Measurements from ENCODE around the gene MAML3.

MAML3 gene

GRCh38 chr4:140153718-140154571 is at the start of gene MAML3:
Gene MAML3, minus strand, starts transcription at chr4:140154184. Its CDS starts 857 bp downstream, at chr4:140153327.
- DNase-seq (ENCODE audit: low read depth, low spot score) = peak; percentile 44

- DNase-seq (ENCODE audit: low read depth, low spot score) = no peak
Observed at GRCh38 chr4:140198942-140199341, 45.0 kb upstream of the MAML3 start.

GRCh38 chr4:140195806-140196205 is 41.8 kb upstream of the MAML3 start:
- DNase-seq (ENCODE audit: low read depth, low spot score) = no peak

DNA sequence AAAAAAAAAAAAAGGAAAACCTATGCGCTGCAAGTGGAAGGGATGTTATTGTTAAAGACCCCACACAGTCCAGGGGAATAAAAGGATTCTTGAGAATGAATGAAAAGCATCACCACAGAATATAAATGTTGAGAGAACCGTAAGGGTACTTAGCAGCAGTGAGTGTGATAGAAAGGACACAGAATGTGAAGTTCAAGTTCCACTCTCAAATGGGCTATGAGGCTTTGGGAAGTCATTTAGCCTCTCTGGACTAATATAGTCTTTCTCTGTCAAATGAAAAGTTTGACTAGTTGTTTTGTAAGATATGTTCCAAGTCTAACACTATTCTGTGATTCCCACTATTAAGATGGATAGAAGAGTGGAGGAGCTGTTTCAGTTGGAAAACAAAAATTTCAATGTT is 35.8 kb upstream of the MAML3 start:
- DNase-seq (ENCODE audit: low read depth, low spot score) = no peak

DNA sequence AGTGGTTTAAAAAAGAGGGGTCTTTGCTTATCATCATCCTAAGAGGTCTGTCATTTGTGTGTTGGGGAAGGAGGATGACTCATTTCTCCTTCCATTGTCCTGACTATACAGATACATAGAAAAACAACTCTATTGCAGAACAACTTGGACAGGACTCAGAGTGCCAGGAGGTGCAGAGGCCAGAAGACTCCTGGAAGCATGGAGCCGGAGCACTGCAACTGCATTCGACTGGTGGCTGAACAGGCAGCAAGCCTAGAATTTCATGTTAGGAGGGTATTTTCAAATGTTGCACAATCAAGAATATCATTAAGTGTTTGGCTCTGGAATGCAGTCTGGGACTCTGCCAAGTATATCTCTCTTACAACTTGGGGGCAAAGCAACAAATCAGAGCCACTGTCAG is 35.0 kb upstream of the MAML3 start:
- no peak for DNase-seq (ENCODE audit: low read depth, low spot score)

DNA sequence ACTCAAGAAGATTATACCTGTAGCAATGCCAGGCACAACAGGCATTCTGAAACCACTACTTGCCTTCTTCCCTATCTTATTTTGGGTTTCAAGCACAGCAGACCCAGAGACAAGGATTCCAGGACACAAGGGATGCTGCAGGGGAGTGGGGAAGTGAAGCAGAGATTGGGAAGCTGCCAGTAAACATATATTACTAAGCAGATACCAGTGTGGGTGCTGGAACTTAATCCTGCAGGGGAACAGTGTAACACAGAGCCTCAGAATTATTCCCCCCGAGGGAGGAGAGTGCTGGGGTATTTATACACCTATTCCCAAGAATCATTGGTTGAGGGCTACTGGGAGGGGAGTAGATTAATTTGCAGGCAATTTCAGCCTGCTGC is 33.3 kb upstream of the MAML3 start:
- no peak for DNase-seq (ENCODE audit: low read depth, low spot score)

- no peak for DNase-seq (ENCODE audit: low read depth, low spot score)
Observed at GRCh38 chr4:140186651-140187315, 32.8 kb upstream of the MAML3 start.

- no peak for DNase-seq (ENCODE audit: low read depth, low spot score)
Observed at GRCh38 chr4:140186082-140186438, 32.1 kb upstream of the MAML3 start.

GRCh38 chr4:140185412-140186081 is 31.6 kb upstream of the MAML3 start:
- DNase-seq (ENCODE audit: low read depth, low spot score) = no peak

DNA sequence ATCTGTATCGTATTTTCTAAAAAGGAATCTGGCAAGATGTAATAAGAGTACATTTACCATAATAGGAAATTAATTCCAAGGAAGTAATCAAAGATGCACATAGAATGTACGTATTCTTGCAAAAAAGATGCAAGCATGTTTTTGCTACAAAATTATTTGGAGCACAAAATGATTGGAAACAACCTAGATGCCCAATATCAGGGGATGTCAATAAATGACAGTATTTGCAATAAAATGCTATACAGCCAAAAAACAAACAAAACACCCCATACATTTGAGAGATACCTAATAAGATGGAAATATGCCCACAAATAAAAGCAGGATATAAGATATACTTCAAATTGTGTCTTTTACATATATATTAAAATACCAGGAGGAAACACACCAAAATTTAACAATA is 29.3 kb upstream of the MAML3 start:
- DNase-seq (ENCODE audit: low read depth, low spot score) = no peak

DNA sequence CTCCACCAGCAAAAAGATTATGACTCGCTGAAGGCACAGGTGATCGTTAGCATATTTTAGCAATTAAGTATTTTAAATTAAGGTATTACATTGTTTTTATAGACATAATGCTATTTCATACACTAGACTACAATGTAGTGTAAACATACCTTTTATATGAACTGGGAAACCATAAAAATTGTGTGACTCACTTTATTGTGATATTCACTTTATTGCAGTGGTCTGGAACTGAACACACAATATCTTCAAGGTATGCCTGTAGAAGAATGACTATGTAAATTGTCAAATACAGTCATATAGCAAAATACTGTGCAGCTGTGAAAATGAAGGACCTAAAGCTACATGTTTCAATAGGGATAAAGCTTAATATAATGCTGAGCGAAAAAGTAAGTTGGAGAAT is 26.6 kb upstream of the MAML3 start:
- DNase-seq (ENCODE audit: low read depth, low spot score) = no peak

- no peak for DNase-seq (ENCODE audit: low read depth, low spot score)
Observed at GRCh38 chr4:140176735-140177134, 22.8 kb upstream of the MAML3 start.

- DNase-seq (ENCODE audit: low read depth, low spot score) = no peak
Observed at GRCh38 chr4:140174543-140174942, 20.6 kb upstream of the MAML3 start.

DNA sequence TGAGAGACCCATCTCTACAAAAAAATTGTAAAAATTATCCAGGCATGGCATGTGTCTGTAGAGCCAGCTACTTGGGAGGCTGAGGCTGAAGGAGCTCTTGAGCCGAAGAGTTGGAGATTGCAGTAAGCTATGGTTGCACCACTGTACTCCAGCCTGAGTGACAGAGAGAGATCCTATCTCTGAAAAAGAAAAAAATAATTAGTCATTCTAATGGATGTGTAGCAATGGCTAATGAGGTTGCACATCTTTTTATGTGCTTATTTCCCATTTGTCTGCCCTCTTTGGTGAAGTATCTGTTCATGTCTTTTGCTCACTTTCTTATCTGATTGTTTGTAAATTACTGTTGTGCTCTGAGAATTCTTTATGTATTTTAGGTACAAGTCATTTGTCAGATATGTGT is 19.0 kb upstream of the MAML3 start:
- DNase-seq (ENCODE audit: low read depth, low spot score) = no peak

- no peak for DNase-seq (ENCODE audit: low read depth, low spot score)
Observed at GRCh38 chr4:140170299-140170698, 16.3 kb upstream of the MAML3 start.

GRCh38 chr4:140168936-140169335 is 15.0 kb upstream of the MAML3 start:
- no peak for DNase-seq (ENCODE audit: low read depth, low spot score)

GRCh38 chr4:140168474-140168873 is 14.5 kb upstream of the MAML3 start:
- no peak for DNase-seq (ENCODE audit: low read depth, low spot score)

- DNase-seq (ENCODE audit: low read depth, low spot score) = no peak
Observed at GRCh38 chr4:140163029-140163810, 9.2 kb upstream of the MAML3 start.

GRCh38 chr4:140162596-140162995 is 8.6 kb upstream of the MAML3 start:
- no peak for DNase-seq (ENCODE audit: low read depth, low spot score)

DNA sequence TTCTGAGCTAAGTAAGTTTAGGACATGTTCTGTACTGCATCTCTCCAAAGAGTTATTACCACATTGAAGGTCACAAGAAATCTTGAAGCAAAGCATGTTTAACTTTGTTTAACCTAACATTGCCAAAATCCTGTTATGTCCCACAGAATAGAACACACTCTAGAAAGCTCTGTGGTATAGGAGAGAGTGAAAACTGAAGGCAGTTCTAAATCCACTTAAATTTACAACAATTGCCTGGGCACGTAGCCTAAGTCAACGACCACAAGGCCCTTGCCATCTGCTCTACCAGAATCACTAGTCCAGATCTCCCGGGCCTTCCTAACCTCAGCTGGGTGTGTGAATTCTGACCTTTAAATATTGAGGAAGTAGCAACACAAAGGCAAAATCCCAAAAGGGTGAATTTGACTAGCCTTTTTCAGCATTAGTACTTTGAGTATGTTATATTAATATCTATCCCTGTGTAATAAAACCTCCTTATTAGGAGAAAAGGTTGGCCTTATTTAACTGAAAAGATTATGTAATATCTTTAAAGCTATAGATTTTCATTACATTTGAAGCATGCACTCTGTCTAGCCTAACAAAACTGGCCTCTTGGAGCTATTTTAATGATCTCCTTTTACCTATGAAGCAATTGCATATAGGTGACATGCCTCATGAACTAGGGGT is 4.5 kb upstream of the MAML3 start:
- no peak for DNase-seq (ENCODE audit: low read depth, low spot score)

DNA sequence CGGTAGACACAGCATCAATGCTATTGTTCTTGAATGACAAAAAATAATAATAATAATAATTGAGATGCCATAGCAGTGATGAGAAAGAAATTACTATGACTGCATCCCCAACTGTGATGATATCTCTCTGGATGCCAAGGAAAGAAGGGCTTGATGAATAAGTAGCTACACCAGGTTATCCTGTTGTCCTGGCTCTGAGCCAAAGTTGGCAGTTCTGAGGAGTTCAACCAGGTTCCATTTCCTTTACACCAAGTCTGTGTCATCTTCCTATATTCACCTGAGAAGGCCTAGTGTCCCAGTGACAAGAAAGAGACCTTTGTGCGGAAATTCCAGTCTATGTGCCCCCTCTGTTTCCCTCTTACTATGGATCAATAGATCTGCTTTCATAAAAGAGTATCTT is 3.4 kb upstream of the MAML3 start:
- no peak for DNase-seq (ENCODE audit: low read depth, low spot score)

All from activated CD4-positive, CD25-positive, alpha-beta regulatory T cell treated with anti-CD3 and anti-CD28 coated beads, Interleukin-2, amount 50 U/mL, for 16 hours (primary cell).